Measurements from ENCODE around the gene ACSS3.
"Not testable (repeated sequence)": the region's sequence is repeated elsewhere in the genome, so short reads cannot be mapped to it uniquely, and the experiment has no call there.

The ACSS3 gene

DNA sequence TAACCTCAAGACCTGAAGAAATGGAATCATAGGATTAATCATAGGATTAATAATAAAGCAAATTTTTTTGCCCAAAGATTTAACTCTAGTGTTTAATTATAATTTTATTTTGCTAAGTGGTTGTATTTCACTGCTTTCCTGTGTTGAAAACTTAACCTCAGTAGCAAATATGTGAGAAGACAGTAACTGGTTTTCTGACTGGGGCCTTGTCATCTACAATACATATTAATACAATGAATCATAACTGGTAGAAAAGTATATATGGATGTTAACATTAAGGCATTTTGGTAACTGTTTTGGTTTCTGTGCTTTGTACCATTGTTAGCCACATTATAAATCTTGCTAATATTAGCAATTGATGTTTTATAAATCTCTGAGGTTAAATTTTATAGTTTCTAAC lies 92.2 kb downstream of the ACSS3 start:
- no peak for DNase-seq

DNA sequence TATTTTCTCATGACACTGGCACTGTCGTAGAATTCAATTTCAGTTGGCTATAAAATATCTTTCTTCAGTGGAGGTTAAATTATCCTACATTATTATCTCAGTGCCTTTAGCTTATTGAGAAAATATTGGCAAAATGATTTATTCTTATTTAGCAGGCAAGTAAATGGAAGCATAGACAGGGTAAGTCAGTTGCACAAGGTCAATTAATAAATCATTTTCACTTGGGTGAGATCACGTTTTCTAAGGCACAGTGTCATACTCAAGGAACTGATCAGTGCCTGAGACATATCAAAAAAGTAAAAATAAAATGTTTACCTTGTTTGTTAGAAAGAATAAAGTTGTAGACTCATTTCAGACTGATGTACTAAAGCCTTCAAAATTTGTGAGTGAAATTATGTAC lies 95.0 kb downstream of the ACSS3 start:
- no peak for DNase-seq

DNA sequence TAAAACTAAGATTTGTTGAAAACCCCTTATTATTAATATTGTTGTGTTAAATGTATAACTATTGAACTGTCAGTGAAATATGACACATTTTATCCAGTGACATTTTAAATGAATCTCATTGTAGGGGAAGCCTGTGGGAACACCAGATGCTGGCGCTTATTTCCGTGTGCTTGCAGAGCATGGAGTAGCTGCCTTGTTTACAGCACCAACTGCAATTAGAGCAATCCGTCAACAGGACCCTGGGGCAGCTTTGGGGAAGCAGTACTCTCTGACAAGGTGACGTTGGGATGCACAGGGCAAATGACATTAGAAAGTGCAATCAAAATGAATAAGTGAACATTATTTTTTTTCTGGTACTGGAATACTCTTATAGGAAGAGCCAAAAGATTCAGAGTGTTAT lies 96.8 kb downstream of the ACSS3 start:
- DNase-seq: no peak

DNA sequence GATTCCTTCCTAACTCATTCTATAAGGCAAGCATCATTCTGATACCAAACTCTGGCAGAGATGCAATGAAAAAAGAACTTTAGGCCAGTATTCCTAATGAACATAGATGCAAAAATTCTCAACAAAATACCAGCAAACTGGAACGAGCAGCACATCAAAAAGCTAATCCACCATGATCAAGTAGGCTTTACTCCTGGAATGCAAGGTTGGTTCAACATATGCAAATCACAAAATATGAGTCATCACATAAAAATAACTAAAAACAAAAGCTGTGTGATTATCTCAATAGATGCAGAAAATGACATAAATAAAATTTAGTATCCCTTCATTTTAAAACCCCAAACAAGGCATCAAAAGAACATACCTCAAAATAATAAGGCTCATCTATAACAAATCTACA lies 98.9 kb downstream of the ACSS3 start:
- no peak for DNase-seq

DNA sequence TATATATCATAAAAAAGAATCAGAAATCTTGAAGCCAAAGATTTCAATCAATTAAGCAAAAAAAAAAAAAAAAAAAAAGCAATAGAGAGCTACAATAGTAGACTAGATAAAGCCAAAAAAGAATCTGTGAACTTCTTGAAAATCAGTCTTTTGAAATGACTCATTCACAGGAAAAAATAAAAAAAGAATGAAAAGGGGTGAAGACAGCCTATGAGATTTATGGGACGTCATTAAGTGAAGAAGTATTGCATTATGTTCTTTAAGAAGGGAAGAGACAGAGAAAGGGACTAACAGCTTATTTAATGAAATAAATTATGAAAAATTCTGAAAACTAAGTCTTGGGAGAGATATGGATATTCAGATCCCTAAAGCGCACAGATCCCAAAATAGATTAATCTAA lies 103.8 kb downstream of the ACSS3 start:
- no peak for DNase-seq

DNA sequence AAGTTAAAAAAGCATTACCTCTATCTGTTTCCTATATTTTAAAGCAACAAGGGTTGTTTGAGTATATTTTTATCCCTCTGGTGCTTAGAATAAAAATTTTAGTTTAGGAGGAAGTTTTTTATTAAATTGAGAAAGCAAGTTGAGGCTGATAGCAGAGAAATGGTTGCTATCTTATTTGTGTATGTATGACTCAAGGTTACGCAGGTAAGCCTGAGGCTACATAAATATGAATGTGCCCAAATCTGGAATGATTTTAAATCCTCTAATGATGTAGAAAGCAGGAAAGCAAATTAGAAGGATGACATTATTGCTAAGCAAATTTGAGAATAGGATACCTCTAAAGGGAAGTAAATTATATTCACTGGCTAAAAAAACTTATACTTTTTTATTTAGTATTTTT lies 109.8 kb downstream of the ACSS3 start:
- no peak for DNase-seq

DNA sequence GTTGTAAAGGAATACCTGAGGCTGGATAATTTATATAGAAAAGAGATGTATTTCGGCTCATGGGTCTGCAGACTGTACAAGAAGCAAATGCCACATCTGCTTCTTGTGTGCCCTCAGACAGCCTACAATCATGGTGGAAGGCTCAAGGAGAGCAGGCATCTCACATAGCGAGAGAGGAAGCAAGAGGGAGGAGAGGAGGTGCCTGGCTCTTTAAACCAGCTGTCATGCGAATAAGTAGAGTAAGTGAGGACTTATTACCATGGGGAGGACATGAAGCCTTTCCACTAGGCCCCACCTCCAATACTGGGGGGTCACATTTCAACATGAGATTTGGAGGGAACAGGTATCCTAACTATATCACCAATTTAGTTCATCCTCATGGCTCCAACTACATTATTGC lies 118.7 kb downstream of the ACSS3 start:
- no peak for DNase-seq

DNA sequence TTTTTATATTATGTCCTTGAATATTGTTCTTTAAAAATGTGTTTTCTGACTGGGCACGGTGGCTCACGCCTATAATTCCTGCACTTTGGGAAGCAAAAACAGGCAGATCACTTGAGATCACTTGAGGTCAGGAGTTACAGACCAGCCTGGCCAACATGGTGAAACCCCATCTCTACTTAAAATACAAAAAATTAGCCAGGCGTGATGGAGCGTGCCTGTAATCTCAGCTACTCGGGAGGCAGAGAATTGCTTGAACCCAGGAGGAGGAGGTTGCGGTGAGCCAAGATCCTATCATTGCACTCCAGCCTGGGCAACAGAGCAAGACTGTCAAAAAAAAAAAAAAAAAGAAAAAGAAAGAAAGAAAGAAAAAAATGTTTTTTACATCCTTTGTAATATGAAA lies 122.7 kb downstream of the ACSS3 start:
- not testable (repeated sequence) for DNase-seq

DNA sequence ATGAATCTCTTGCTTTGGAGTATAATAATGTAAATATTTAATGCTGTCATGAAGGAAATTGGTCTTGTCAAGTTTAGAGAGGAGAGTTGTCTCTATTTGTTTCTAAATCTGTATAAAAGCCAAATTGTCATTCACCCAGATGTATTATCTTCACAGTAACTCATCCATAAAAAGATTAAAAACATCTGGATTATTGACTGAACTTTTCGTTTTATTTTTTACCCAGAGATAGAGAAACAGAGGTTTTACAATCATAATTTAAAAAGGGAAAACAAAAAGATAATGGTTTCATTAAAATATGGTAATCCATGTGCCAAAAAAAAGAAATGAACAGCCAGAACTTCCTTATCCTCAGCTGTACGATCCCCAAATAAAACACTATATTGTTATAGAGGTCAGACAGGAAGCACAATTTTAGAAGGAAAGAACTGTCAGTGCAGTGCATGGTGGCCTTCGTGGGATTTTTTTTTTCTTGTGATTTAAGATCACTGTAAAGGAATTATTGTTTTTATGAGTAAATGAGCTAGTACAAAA lies 125.9 kb downstream of the ACSS3 start:
- no peak for DNase-seq

DNA sequence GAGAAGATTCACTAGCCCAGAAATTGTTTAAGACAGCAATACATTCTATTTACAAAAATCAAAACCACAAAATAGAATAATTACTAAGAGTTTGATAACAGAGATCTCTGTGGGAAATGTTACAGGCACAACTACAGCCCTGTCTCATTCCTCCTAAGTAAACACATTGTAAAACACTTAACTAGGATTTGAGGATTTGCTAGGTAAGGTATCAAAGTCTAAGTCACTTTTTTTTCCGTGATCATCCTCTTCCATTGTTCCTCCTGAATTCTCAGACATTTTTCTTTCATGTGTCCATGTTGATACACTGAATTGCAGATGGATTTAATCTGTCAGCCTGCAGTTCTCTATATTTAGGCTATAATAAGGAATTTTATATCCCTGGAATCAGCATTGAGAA lies 127.5 kb downstream of the ACSS3 start:
- DNase-seq: no peak

DNA sequence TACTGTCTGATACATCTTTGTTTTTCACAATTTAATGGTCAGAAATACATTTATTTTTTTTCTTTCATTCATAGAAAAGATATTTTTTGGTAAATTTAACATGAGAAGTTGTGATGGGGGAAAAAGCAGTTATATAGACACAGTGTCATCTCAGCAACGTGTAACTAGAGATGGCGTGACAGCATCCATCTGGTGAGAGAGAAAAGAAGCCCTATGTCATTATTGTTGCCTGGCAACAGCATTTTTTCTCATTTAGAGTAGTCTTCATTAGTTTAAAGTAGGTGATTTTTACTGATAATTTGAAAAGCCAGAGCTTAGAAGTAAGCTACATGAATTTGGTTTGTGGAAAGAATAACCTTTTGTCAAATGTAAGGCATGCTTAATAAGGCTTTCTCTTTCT lies 128.6 kb downstream of the ACSS3 start:
- no peak for DNase-seq

DNA sequence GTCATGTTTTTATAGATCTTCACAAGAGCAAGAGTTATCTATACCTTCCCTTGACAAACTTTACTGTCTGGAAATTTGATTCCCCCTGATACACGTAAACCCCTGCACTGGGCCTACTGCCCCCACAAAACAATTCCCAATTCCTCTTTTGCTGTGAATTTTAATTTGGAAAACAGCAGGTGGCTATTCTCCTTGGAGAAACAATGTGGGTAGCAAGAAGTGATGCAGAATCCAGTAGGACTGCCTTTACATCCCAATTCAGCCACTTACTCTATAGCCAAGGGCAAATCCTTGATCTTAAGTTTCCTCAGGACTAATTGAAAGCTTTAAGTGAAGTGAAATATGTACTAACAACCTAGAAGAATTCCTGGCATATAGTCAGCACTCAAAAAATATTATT lies 129.3 kb downstream of the ACSS3 start:
- DNase-seq: no peak

DNA sequence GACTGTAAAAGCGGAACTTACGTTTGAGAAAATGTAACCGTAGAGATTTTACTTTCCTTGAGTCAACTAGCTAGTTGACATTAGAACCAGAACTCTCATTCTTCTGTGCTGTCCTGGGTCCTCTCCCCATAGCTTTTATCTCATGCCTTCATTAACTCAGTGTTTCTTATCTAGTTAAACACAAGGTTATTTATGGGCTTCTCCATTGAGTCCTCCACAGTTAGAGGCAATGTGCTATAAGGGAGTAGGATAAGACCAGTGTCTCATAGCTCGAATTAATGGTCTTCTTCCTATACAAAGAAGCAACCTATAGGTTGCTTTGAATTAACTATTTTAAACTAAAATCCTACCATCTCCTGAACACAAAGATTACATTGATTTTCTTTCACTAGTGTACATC lies 129.8 kb downstream of the ACSS3 start:
- DNase-seq: no peak

DNA sequence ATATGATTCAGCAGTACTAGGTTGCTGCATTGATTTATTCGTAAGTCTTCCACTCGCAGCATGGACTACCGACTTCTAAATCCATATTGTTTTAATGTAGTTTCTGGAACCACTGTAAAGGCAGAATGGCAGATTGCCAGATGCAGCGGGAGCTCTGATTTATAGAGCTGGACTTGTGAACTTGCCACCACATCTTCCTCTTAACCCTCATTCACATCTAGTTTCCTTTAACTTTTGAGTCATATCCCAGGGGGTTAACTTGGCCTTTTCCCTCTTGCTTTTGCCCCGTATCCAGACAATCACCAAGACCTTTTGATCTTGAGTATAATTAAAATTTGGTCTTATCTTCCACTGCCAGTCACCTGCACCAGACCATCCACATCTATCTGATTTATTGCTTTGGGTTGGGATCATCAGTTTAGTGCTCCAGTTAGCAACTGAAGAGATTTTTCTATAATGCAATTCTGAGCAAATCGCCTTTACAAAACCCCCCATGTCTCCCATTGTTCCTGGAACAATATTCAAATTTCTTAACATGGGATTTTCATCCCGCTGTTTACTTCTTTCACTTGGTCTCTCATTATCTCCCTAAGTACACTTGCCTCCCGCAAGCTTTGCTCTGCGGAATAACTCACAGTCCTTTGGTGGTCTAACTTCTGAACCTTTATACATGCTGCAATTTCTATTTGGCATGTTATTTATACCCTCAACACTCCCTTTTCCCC lies 130.5 kb downstream of the ACSS3 start:
- no peak for DNase-seq

DNA sequence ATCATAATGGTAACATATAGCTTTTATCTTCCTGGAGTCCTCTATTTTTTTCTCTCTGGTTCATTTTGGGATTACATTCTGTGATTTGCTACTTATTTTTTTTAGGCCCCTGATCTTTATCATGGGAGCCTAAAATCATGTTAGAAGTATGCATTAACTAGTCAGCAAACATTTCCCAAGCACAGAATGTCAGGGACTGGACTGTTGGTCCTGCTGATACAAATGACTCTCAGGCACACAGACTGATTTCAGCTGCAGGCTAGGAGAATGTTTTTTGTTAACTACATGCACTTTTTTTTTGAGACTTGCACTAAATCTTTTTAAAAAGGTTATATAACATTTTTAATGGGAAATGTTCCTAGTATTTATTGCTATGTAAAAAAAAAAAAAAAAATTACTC lies 131.1 kb downstream of the ACSS3 start:
- DNase-seq: no peak

DNA sequence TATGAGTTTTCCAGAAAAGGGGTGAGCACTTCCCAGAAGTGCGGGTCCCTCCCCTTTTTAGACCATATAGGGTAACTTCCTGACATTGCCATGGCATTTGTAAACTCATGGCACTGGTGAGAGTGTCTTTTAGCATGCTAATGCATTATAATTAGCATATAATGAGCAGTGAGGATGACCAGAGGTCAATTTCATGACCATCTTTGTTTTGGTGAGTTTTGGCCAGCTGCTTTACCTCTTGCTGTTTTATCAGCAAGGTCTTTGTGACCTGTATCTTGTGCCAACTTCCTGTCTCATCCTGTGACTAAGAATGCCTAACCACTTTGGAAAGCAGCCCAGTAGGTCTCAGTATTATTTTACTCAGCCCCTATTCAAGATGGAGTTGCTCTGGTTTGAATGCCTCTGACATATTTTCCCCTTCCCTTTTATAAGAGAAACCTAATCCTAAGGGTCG lies 131.9 kb downstream of the ACSS3 start:
- not testable (repeated sequence) for DNase-seq

DNA sequence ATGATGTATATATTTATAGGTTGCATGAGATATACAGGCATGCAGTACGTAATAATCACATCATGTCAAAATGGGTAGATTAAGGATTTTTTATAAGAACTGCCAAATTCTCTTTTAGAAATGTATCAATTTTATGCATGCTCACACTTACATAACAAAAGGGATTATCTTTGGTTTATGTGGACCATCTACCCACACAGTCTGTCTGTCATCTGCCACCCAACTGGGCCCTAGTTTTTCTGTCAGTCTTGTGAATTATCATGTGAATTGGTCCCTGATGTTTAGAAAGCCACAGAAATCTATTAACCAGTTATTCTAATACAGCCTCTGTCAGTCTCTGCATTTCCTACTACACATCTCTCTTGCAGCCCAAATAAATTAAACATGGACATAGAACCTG lies 133.4 kb downstream of the ACSS3 start:
- DNase-seq: no peak

DNA sequence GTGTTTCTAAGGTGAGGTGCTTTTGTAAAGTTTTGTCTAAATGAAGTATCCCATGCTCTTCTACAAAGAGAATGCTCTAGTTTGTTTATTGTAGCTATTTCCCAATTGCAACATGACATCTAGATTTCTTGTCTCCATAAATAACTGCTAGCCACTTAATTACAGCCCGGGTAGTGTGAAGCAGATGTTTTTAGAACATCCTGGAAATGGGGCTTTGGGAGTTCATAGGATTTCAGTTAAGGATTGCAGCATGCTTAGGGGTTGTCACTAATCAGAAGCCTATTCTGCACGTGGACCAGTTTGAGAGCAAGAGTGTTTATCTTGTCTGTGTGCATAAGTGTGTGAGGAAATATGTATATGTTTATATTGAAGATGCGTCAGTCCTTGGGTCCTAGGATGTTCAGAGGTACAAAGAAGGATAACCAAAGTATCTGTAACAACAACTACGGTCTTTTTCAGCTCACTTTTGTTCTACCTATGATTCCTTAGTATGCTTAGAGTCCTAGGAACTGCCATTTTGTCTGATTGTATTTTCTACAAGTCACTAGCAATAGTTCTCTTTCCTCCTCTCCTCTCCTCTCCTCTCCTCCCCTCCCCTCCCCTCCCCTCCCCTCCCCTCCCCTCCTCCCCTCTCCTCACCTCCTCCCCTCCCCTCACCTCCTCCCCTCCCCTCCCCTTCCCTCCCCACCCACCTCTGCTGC lies 135.3 kb downstream of the ACSS3 start:
- no peak for DNase-seq

DNA sequence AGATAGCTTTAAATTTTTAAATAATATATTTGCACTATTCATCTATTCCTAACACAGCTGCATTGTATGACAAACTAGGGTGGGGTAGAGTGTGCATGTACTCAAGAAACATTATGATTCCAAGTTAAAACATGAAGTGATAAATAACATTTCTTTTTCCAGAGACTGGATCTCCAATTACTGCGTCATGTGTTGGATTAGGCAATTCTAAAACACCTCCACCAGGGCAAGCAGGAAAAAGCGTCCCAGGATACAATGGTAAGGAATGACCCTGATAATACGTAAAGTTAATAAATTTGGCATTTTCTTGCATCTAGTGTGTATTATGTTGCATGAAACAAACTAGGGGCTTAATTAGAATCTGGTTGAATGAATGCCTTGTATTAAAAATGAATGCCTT lies 138.9 kb downstream of the ACSS3 start:
- DNase-seq: no peak

DNA sequence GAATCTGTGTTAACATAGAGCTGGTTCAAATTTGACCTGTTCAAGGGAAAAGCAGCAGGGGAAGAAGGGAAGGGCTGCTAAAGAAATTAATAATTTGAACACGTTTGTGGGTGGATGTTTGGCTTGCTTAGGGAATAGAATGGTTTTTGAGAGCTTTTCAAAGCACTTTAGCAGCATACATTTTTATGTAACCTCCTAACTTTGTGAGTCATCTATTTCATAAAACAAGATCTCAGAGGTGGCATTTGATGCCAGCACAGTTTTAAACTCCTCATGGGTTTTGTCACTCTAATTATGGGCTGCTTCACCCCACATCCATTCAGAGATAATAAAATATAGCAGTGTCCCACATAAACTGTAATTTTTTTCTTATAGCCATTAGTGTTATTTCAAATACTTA lies 143.8 kb downstream of the ACSS3 start:
- DNase-seq: no peak

DNA sequence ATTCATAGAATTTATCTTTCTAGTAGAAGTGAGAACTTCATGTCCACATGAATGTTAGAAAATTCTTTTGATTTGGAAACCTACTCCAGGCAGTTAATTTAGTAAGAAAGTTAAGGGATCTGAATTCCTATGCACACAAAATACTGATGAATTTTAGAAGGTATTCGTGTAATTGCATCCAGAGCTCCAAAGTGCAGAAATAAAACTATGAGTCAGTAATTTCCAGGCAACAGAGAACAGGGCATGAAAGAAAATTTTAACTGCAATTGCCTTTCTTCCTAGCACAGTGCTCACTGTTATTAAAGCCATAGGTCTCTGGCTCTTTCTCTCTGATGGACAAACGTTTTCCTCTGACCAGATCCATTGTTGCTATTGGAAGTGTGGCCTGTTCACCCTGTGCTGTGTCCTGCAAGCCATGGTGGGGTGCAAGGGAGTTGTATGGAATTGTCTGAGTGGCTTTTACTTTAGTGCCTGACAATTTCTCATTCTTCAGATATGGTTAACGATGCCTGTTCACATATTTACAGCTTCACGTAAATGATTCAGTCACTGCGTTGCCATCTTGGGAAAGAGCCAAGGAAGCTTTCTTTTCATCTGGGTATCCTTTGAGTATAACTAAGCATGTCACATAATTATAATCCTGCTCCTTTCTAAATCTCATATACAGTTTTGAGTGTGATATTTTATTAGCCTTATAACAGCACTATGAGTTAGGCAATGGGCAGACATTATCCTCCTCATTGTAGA lies 145.1 kb downstream of the ACSS3 start:
- DNase-seq: no peak

DNA sequence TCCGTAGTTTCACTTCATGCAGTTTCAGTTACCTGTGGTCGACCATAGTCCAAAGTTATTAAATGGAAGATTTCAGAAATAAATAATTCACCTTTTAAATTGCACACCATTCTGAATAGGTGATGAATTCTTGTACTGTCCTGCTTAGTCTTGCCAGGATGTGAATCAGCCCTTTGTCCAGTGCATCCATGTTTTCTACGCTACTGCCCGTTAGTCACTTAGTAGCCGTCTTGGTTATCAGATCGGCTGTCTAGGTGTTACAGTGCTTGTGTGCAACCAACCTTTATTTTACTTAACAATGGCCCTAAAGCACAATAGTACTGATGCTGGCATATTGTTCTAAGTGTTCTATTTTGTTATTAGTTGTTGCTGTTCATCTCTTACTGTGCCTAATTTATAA lies 146.7 kb downstream of the ACSS3 start:
- no peak for DNase-seq

DNA sequence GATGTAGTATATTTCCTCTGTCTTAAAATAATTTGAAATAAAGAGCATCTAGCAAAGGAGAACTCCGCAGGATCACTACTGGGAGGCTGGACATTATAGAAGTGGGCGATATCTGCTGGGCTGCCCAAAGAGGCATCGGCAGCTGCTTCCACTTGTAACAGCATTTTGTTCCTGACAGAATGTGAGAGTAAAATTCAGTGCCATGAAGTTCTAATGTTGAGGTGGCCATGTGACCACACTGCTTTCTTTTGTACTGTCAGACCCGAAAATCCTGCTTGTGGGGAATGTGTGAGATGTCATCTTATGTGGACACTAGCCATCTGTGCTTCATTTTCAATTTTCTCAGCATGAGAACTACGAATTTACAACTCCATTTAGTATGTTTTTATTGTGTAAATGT lies 151.9 kb downstream of the ACSS3 start:
- no peak for DNase-seq
